HG03039 (cell line): ENCODE data around the gene KLHDC7B.

ENCODE experiments used
- ATAC-seq: cut with Tn5 transposase; IDR thresholded peaks from one replicate; pipeline ENCODE4 v1.9.1; 2021; ENCODE audit warnings: mild to moderate bottlenecking, moderate library complexity; ENCODE audit not compliant: unreplicated experiment

Gene KLHDC7B

GRCh38 chr22:50571264-50572175 lies 25.8 kb downstream of the KLHDC7B start:
- no peak for ATAC-seq

GRCh38 chr22:50572965-50573364 lies 27.3 kb downstream of the KLHDC7B start:
- ATAC-seq: no peak

DNA sequence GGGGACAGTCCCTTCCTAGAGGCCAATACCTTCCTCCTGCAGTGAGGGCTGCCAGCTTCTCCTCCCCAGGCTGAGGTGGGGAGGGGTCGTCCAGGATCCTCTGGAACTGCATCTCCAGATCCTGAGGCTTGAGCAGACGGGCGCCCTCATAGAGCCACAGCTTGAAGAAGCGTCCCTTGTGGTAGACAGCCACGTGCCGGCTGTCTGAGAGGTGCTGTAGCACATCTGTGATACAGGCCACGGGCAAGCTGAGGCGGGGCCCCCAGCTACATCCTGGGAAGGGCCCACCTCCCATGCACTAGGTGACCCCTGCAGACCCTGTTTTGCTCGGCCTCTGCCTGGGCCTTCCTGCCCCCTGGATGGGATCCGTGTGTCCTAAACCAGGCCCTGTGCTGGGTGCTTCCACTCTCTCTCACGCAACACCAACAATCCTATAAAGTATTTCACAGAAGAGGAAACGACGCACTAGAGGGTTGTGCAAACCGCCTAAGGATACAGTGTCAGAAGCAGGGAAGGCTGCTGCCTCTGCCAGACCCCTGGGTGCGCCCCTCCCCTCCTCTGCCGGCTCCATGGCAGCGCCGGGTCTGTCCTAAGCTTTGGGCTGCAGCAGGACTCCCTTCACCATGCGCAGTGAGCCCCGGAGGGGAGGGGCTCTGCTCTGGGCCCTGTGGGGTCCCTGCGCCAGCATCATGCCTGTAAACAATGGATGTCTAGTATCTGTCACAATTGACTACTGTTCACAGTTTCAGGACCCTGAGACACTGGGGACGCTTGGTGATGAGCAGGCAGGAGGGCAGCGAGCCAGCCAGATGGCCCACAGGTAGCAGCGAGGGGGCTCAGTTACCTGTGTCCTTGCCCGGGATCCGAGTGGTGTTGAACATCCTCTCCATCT lies 28.0 kb downstream of the KLHDC7B start:
- no peak for ATAC-seq

- no peak for ATAC-seq
Measured at GRCh38 chr22:50574383-50574755, 28.7 kb downstream of the KLHDC7B start.

DNA sequence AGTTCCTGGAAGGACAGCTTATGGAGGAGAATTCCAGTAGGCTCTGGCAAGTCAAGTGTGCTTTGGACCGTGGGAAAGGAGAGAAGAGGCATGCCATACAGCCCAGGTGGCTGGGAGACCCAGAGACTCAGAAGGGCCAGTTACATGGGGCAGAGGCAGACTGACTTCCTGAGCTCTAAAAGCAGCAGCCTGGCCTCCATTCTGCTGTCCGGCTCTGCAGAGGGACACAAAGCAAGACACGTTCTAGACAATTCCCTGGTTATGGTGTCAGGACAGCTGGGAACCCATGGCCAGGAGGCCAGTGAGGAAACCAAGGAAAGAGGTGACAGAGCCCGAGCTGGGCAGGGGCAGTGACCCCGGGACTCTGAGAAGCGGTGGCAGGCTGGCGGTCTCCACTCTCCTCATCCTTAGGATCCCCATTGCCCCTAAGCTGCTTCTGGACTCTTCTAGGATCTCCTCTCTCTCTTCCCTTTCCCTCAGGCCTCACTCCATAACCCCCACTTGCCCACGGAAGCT lies 29.8 kb downstream of the KLHDC7B start:
- ATAC-seq: no peak

- ATAC-seq: no peak
Measured at GRCh38 chr22:50576070-50576469, 30.4 kb downstream of the KLHDC7B start.

DNA sequence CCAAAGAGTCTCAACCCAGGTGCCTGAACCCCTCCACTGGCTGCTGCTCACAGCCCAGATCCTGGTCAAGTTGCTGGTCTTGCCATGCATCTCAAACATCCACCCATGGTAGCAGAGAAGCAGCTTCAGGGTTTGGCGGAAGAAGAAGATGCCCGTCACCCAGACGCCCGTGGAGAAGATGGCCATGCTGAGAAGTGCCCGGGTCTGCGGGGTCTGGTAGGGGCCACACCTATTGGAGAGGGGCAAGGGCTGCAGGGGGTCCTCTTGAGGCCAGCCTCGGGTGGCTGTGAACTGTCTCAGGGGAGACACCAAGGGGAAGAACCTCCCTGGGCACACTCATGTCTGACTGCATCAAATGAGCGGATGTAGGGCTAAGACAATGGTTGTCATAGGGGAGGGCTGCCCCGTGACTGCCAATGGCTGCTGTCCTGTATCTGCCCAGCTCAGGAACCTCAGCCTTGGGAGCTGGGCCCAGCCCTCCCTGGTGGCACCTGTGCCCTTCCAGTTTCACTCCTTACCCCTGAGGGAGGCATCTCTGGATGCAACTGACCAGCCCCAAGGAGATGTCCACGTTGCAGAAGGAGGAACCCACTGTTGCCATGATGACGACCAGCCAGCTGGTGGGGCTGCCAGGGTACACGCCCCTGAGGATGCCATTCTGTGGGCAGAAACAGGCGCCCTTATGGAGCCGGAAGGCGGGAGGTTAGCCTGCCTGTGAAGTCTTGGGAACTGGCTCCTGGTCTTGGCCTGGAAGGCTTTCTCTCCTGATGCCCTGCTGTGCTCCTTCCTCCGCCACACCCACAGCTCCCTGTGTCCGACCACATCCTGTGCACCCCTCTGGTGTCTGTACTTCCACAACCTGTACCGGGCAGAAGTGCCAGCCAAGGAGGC lies 31.4 kb downstream of the KLHDC7B start:
- ATAC-seq: no peak

- no peak for ATAC-seq
Measured at GRCh38 chr22:50577697-50577986, 31.9 kb downstream of the KLHDC7B start.

DNA sequence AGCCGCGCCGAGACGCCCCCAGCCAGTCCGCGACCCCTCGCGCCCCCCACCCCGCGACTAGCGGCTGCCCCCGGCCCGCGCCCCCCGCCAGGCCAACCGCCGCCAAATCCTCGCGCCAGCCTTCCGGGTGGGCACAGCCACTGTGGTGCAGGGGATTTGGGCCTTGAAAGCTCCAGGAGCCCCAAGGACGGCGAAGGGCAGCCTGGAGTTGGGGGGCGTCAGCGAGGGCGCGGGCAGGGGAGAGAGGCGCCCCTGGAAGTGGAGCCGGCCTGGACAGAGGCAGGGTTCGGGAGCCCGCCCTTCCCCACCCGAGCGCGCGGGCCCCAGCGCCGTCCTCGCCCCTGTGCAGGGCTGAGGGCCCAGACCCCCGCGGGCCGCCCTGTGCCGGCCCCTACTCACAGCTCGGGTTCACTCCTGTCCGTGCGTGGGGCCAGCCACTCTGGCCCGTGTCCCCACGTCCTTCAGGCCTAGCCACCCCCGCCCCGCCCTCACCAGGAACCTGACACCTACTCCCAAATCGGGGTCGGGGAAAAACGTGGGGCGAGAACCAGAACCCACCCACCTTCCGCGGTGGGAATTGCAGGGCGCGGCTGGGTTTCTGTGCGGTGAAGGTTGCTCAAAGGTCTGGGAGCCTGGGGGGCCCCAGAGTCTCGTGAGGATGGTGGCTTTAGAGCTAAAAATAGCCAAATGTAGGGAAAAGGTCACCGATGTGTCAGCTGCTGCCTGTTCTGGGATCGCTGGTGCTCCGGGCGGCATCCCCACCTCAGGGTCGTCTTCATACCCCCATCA lies 32.5 kb downstream of the KLHDC7B start, which contains the start of gene CPT1B:
TSS of gene CPT1B (minus strand) at position 441 of the 789 bp plus-strand sequence. CDS start 512 bp downstream, outside the sequence.
- no peak for ATAC-seq

DNA sequence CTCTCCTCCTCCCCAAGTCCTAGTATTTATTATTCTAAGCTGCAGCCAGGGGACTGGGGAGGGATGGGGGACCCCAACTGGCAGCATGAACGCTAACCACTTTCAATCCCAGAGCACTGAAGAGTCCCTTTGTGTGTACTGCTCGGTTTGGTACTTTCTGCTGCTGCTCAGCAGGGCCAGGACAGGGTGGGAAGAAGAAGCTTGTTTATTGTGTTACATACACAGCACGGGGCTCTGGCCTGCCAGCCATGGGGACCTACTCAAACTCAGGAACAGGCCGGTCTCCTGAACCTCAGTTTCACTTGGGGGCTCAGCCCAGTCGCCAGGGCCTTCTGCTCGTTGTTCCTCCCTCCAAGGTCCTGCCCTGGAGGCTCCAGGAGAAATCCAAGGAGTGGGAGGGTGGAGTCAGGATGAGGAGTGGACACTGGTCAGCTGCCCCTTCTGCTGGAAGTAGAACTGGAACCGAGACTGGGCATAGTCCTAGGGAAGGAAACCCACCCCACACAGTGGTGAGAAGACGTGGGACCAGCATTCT lies 33.1 kb downstream of the KLHDC7B start:
- no peak for ATAC-seq

DNA sequence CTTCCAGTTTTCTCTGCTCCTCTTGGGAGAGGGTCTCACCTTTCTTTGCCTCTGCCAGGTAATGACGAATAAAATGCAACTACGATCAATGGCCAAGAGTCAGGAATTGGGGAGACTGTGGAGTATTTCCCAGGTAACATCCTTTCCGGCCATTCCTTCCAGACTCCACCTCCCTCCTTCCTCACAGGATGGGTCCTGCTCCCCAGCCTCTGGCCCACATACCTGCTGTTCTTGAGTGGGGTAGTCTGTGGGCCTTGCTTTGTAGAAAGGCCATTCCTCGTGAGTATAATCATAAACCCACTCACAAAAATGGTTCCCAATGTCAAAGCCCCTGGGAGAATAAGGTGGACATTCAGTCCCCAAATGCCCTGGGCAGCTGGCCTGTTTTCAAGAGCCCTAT lies 34.1 kb downstream of the KLHDC7B start:
- no peak for ATAC-seq

DNA sequence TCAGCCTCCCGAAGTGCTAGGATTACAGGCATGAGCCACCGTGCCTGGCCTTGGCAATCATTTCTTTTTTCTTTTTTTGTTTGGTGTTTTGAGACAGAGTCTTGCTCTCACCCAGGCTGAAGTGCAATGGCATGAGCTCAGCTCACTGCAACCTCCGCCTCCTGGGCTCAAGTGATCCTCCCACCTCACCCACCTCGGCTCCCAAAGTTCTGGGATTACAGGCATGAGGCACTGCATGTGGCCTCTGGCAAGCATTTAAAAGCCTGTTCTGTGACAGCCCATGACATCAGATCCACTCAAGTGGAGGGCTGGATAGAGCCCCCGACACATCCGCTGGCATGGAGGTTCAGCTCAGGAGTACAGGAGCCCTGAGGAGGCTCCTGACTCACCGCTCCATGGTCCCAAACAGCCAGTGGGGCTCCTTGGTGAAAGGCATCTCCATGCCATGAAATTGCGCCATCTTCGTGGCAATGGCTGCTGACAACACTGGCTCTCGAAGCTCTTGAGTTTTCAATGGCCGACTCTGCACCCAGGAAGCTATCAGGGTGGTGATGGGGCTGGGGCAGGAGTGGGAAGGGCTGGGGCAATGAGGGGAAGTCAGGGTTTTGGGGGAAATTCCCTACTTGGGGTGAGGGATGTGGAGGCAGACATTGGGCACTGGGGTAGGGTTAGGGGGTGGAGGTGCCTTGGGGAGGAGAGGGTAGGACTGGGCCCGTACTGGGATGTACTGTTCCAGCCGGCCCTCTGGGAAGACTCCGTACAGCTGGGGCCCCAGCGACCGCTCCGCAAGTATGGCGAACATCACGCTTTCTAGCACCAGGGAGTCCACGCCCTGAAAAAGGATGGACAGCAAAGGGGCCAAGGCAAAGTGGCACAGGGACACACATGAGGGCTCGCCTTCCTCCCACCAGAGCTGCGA lies 35.6 kb downstream of the KLHDC7B start:
- no peak for ATAC-seq

DNA sequence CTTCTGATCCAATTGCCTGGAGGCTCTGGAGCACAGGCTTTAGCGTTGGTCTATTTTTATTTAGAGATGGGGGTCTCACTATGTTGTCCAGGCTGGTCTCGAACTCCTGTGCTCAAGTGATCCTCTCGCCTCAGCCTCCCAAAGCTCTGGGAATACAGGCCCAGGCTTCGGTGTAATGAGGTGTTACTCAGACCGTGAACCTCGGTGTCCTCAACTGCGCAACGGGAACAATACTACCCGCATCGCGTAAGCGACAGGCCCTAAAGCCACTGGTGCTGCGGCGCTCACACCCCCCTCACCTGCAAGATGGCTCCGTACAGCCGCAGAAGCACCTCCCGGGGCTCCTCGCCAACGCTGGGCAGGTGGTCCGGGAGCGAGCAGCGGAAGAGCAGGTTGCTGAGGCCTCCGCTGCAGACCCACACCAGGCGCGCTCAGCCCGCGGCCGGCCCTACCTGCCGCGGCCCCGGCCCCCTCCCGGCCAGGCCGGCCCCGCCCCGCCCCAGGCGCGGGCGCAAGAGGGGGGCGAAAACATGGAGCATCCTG lies 36.3 kb downstream of the KLHDC7B start:
- peak; percentile 10 for ATAC-seq

- peak; percentile 91 for ATAC-seq
Measured at GRCh38 chr22:50582493-50583293, 37.0 kb downstream of the KLHDC7B start, which contains the start of gene CHKB. TSS of gene CHKB (minus strand) at chr22:50582849. CDS start at chr22:50582781, 68 bp downstream.

DNA sequence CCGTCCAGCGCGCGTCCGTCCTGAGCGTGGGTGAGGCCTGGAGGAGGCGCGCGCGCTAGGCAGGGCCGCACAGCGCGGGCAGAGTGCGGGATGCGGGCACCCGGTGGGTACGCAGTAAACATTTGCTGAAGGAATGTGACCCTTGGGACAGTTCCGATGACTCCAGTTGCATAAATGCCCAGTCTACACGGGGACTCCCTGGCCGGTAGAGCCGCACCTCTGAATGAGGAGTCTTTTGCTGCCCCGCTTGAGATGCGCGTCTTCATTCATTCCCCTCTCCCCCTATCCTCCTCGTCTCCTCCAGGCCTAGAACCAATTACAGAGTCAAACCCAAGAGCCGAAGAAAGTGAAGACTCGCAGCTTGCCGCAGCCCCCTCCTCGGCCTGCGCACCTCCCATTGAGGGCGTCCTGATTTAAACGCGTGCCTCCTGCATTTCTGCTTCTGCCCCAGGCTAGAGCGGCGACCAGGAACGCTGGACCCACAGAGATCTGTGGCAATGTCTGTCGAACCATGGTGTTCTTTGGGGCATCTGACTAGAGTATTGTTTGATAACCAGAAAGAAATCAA lies 37.7 kb downstream of the KLHDC7B start:
- peak; percentile 18 for ATAC-seq

DNA sequence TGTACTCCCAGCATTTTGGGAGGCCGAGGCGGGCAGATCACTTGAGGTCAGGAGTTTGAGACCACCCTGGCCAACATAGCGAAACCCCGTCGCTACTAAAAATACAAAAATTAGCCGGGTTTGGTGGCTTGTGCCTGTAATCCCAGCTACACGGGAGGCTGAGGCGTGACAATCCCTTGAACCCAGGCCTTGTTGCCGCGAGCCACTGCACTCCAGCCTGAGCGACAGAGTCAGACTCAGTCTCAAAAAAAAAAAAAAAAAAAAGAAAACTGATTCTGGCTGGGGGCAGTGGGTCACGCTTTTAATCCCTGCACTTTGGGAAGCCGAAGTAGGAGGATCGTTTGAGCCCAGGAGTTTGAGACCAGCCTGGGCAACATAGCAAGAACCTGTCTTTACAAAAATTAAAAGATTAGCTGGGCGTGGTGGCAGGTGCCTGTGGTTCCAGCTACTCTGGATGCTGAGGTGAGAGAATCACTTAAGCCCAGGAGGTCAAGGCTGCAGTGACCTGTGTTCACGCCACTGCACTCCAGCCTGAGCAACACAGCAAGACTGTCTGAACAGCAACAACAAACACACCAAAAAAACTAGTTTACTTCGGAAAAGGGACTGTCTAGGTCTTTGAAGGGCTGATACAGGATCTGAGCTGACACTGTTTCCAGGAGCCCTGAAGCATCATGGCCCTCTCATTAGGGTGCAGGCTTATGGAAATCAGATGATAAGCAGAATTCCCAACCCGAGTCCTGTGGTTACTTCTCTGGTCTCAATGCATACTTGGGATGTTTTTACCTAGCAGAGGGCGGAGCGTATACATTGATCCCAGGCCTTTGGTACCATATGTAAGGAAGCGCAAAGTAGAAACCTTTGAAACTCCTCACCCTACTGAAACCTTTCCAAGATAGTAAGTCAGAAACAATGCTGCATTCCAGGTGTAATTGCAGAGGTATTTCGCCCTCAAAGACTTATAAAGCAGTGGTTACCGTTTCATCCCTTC lies 38.7 kb downstream of the KLHDC7B start:
- ATAC-seq: no peak
